ENCODE measurements around the gene SLC6A17.

The SLC6A17 gene

GRCh38 chr1:110243574-110243973, 93.3 kb downstream of the SLC6A17 start:
- no peak for DNase-seq

- DNase-seq = no peak
These were observed 95.8 kb downstream of the SLC6A17 start for GRCh38 chr1:110245876-110246620.

- no peak for DNase-seq
These were observed 98.5 kb downstream of the SLC6A17 start for GRCh38 chr1:110248746-110249145.

GRCh38 chr1:110249256-110249655, 99.0 kb downstream of the SLC6A17 start:
- DNase-seq = no peak

GRCh38 chr1:110250008-110250407, 99.7 kb downstream of the SLC6A17 start:
- DNase-seq = no peak

- no peak for DNase-seq
These were observed 100.5 kb downstream of the SLC6A17 start for GRCh38 chr1:110250749-110251148.

Data from NCI-H1694 treated with DMSO at 0.1 percent for 48 hours (cell line).